GM18868 (cell line): Measurements from ENCODE around the gene MIEF2.
"Not testable (repeated sequence)": the region's sequence is repeated elsewhere in the genome, so short reads cannot be mapped to it uniquely, and the experiment has no call there.

Source experiments
- ATAC-seq: cut with Tn5 transposase; IDR thresholded peaks from one replicate; pipeline ENCODE4 v1.9.1; 2021; ENCODE audit warnings: mild to moderate bottlenecking, moderate library complexity; ENCODE audit not compliant: unreplicated experiment

MIEF2 gene

GRCh38 chr17:18280766-18281371, 20.4 kb downstream of the MIEF2 start:
- no peak for ATAC-seq

- ATAC-seq: no peak
These were observed 21.3 kb downstream of the MIEF2 start for GRCh38 chr17:18281788-18282187.

- ATAC-seq: no peak
These were observed 24.8 kb downstream of the MIEF2 start for GRCh38 chr17:18285296-18285695.

GRCh38 chr17:18291718-18292540, 31.5 kb downstream of the MIEF2 start:
- no peak for ATAC-seq

GRCh38 chr17:18298061-18298460, 37.6 kb downstream of the MIEF2 start:
- not testable (repeated sequence) for ATAC-seq

GRCh38 chr17:18300725-18301480, 40.4 kb downstream of the MIEF2 start:
- no peak for ATAC-seq

GRCh38 chr17:18303206-18303605, 42.7 kb downstream of the MIEF2 start:
- not testable (repeated sequence) for ATAC-seq

- ATAC-seq: no peak
These were observed 48.7 kb downstream of the MIEF2 start for GRCh38 chr17:18309202-18309601.

- no peak for ATAC-seq
These were observed 53.7 kb downstream of the MIEF2 start for GRCh38 chr17:18314059-18314730.

- peak; percentile 91 for ATAC-seq
These were observed 54.5 kb downstream of the MIEF2 start, which contains the start of the genes SMCR8 and TOP3A for GRCh38 chr17:18314731-18315561. SMCR8 (plus strand) TSS chr17:18315293; CDS start chr17:18315790, 497 bp downstream. TOP3A (minus strand) TSS chr17:18314994; CDS start chr17:18314778, 216 bp downstream.

- no peak for ATAC-seq
These were observed 55.1 kb downstream of the MIEF2 start for GRCh38 chr17:18315562-18315922.

- no peak for ATAC-seq
These were observed 55.5 kb downstream of the MIEF2 start for GRCh38 chr17:18315961-18316360.
